Ecto neural progenitor cell (in vitro differentiated cells): ENCODE results near the gene C6orf132.
"Not testable (repeated sequence)": the region's sequence is repeated elsewhere in the genome, so short reads cannot be mapped to it uniquely, and the experiment has no call there.

Experiments
- DNase-seq: peaks from one replicate; pipeline ENCODE4 v3.0.0-alpha.2; 2018; ENCODE audit warnings: low spot score

C6orf132 gene

GRCh38 chr6:42162812-42163211 lies 20.4 kb upstream of the C6orf132 start:
- no peak for DNase-seq

- DNase-seq, result no peak
These were observed 20.0 kb upstream of the C6orf132 start for GRCh38 chr6:42162384-42162783.

DNA sequence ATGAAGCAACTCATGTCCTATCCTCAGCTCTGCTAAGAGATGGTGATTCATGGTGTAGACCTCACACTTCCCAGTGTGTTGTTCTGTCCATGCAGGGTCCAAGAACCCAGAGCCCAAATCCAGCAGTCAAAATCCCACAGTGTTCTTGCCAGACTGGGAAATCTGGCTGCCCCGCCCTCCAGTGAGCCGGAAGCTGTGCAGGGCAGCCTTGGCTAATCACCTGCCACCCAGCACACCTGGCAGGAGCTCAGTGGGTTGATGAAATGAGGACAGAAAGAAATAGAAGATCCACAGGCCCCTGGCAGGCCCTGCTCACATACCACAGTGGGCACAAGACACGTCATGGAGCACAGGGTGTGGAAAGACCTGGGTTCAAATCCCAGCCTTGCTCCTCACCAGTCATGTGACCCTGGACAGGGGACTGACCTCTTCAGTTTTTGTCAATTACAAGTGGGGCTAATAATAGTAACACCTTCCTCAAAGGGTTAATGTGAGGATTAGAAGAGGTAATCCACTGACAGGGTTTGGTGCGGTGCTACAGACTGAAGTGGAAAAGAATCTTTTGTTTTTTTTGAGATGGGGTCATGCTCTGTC lies 17.1 kb upstream of the C6orf132 start:
- no peak for DNase-seq

- no peak for DNase-seq
These were observed 16.2 kb upstream of the C6orf132 start for GRCh38 chr6:42158631-42159030.

DNA sequence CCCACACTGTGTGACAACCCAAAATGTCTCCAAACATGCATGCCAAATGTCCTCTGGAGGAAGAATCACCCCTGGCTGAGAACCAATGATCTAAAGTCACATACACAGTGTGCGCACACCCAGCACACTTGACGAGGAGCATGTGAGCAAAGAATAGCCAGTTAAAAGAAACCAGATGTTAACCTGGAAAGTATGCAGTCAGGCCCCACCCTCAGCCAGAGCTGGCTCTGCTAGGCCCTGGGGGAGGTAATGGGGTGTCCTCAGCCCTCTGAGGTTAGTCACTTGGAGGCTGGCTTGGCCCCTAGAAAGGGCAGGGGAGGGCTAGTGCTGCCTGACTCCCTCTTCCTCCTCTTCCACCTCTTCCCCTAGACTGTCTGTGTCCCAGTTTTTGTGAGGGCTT lies 15.6 kb upstream of the C6orf132 start:
- no peak for DNase-seq

DNA sequence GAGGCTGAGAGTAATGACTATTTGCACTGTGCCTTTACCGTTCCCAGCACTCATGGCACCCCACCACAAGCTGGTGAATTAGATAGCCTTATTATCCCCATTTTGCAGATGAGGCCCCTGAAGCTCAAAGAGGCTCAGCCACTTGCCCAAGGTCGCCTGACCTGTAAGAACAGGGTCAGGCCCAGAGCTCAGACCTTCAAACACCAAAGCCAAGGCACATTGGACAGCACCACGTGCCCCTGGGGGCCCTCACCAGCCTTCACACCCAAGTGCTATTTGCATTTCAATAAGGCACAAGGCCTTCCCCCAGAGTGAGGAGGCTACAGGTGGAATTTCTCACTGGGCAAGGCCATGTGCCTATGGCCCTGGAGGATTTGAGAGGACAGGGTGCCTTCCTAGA lies 14.2 kb upstream of the C6orf132 start:
- no peak for DNase-seq

- DNase-seq, result no peak
These were observed 12.9 kb upstream of the C6orf132 start for GRCh38 chr6:42155293-42155692.

- no peak for DNase-seq
These were observed 12.2 kb upstream of the C6orf132 start for GRCh38 chr6:42154461-42155209.

GRCh38 chr6:42153921-42154320 lies 11.5 kb upstream of the C6orf132 start:
- DNase-seq, result no peak

DNA sequence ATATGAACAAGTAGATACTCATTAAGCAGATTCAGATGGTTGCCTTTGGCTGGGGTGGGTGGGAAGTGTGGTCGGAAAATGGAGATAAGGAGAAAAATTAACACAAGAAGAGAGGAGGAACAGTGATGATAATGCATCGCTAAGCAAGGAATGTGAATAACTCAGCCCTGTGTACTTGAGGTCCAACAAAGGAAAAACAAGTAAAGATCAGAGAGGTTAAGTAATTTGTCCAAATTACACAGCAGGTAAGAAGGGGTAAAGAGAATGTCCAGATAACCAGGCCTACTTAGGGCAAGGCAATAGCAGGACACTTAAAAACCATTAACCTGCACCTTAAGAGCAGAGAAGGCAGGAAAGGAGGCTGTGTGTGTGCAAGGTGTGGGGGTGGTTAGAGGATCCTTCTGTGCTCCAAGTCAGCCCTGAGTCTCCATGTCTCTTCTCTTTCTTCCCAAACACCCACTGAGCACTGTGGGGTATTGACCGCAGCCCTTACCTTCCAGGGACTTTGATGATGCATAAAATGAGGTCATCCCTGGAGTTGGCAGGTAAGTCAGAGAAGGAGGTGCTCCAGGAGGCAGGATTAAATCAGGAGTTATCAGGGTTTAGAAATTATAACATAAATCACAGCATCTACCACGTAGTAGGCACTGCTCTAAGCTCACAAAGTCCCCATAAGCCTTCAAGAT lies 10.3 kb upstream of the C6orf132 start:
- DNase-seq, result not testable (repeated sequence)

- DNase-seq, result no peak
These were observed 9.6 kb upstream of the C6orf132 start for GRCh38 chr6:42152024-42152423.

DNA sequence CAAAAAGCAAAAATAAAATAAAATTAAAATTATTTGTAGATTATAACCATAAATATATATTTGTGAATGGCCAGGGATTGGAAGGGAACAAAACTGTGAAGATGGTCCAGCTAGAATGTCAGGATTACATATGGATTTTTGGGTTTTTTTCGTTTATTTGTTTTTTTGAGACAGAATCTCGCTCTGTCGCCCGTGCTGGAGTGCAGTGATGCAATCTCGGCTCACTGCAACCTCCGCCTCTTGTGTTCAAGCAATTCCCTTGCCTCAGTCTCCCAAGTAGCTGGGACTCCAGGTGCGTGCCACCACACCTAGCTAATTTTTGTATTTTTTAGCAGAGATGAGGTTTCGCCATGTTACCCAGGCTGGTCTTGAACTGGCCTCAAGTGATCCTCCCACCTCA lies 7.8 kb upstream of the C6orf132 start:
- DNase-seq, result no peak

DNA sequence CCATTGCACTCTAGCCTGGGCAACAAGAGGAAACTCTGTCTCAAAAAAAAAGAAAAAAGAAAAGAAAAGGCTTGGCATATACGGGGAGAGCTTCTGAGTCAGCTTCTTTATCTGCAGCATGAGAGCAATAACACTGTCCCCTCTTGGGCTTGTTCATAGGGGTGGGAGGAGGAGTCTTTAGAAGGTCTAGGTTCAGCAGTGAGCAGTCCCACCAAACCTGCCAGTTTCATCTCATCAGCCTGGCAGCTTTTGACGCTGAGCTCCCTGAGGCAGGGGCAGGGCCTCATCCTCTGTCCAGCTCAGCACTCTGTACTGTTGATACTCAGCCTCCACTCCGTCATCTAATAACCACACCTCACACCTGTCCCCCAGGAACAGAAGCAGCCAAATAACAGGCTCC lies 5.6 kb upstream of the C6orf132 start:
- no peak for DNase-seq

- no peak for DNase-seq
These were observed 4.7 kb upstream of the C6orf132 start for GRCh38 chr6:42147138-42147562.

DNA sequence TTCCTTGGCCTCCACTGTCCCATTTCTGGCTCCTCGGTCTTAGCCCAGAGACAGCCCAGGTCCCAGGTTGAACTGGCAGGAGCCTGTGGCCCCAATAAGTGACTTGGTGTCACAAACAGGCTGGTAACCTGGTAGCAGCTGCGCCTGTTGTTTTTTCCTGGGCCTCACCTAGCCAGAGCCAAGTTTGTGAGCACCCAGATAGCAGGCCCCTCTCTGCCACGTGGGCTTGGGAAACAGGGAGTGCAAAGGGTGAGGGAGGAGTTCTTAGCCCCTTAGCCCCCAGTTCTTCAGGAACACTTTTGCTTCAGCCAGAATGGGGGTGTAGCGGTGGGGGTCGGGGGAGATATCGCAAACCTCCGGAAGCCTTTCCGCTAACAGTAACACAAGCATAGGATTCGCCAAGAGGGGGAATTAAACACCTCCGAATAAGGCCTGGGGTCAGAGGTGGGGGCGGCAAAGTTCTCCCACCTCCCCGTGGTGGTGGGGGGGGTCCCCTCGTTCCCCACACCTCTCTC lies 760 bp downstream of the C6orf132 start:
- DNase-seq, result no peak

DNA sequence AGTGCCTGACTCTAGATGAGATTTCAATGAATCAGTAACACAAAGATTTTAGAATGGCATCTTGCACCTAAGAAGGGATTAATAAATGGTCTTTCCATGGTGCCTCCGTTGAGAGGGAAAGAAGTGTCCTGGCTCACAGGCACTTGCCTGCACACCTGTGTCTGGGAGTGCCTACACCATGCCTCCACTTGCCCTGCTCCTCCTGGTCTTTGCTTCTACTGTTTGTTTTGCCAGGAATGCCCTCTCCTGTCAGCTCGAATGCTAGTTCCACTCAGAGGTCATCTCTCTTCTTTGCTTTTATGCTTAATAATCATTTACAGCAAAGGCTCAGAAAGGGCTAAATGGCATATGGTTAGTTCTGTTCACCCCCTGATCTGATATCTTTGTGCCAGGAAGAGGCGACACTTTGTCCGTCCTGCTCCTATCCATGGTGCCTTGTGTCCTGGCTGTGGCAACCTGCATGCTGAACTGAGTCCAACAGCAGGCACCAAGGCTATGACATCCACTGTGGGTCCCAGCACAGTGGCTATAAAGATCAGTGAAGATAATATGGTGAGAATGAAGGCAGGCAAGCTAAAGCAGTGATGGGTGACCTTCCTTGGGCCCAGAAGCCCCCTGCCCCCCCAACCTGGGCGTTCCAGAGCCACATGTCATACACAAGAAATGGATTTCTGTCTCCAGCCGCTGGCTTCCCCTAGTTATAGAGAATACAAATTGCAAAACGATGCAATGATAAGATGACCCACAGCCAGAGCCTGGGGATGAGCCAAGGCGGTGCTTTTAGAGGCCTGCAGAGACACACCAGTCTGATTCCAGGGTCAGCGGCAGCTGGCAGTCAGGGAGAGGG lies 1.4 kb downstream of the C6orf132 start:
- no peak for DNase-seq

- DNase-seq, result no peak
These were observed 2.4 kb downstream of the C6orf132 start for GRCh38 chr6:42140032-42140431.

GRCh38 chr6:42138630-42139619 lies 3.5 kb downstream of the C6orf132 start:
- peak; percentile 68 for DNase-seq

DNA sequence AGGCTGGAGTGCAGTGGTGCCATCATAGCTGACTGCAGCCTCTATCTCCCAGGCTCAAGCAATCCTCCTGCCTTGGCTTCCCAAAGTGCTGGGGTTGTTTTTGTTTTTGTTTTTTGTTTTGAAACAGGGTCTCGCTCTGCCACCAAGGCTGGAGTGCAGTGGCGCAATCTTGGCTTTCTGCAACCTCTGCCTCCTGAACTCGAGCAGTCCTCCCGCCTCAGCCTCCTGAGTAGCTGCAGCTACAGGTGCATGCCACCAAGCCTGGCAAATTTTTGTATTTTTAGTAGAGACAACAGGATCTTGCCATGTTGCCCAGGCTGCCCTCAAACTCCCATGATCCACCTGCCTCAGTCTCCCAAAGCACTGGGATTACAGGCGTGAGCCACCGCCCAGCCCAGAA lies 4.2 kb downstream of the C6orf132 start:
- DNase-seq, result no peak

DNA sequence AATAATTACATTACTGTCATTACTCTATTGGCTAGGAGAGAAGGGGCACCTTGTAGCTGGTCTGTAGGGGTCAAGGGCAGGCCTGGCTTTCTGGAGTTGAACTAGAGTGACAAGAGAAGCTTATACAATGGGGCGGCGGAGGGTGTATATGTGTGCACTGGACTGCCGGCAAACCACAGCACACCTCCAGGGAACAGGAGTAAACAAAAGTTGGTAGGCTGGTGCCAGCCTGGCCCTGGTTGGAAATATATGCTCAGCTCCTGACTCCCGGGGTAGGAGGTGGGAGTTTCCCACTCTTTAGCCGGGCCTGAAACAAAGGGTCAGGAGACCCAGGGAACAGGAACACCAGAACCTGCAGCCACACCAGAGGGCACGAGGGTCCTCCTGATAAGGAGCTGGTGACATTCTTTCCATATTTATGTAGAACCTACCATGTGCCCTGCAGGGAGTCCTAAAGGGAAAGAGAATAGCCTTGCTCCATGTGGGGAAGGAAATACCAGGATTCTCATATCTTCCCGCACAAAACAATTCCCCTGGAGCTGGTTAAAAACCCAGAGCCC lies 5.1 kb downstream of the C6orf132 start:
- DNase-seq, result no peak
